GM18526 (cell line): ENCODE results near the gene ANK3.

Experiments
- POLR2A ChIP-seq: IDR thresholded peaks from 3 replicates; pipeline ENCODE4 v1.6.1; 2011; ENCODE audit not compliant: insufficient read length; ENCODE audit errors: extremely low read depth

Gene ANK3

GRCh38 chr10:60235001-60235400 lies 154.7 kb downstream of the ANK3 start:
- TF ChIP-seq POLR2A, result no peak

- TF ChIP-seq POLR2A, result no peak
Measured at GRCh38 chr10:60234551-60234950, 155.1 kb downstream of the ANK3 start.

- no peak for TF ChIP-seq POLR2A
Measured at GRCh38 chr10:60230892-60231291, 158.8 kb downstream of the ANK3 start.

GRCh38 chr10:60224066-60224705 lies 165.5 kb downstream of the ANK3 start:
- TF ChIP-seq POLR2A, result no peak

GRCh38 chr10:60222047-60222446 lies 167.6 kb downstream of the ANK3 start:
- no peak for TF ChIP-seq POLR2A

- no peak for TF ChIP-seq POLR2A
Measured at GRCh38 chr10:60212195-60212594, 177.5 kb downstream of the ANK3 start.

GRCh38 chr10:60209874-60210570 lies 179.7 kb downstream of the ANK3 start:
- TF ChIP-seq POLR2A, result no peak

- TF ChIP-seq POLR2A, result no peak
Measured at GRCh38 chr10:60208676-60209269, 180.9 kb downstream of the ANK3 start.

GRCh38 chr10:60207894-60208293 lies 181.8 kb downstream of the ANK3 start:
- TF ChIP-seq POLR2A, result no peak

GRCh38 chr10:60206735-60207134 lies 182.9 kb downstream of the ANK3 start:
- TF ChIP-seq POLR2A, result no peak

GRCh38 chr10:60205741-60206140 lies 183.9 kb downstream of the ANK3 start:
- no peak for TF ChIP-seq POLR2A

GRCh38 chr10:60203993-60204618 lies 185.6 kb downstream of the ANK3 start:
- TF ChIP-seq POLR2A, result no peak

- no peak for TF ChIP-seq POLR2A
Measured at GRCh38 chr10:60200682-60201053, 189.0 kb downstream of the ANK3 start.

GRCh38 chr10:60200012-60200681 lies 189.5 kb downstream of the ANK3 start:
- TF ChIP-seq POLR2A, result no peak

- no peak for TF ChIP-seq POLR2A
Measured at GRCh38 chr10:60197206-60197605, 192.5 kb downstream of the ANK3 start.
